ENCODE results near the gene ROBO4. TPM values are rescaled to one million over a fixed set of nuclear protein-coding genes. Genes with fewer than 3 reads are reported as not detected.

Gene ROBO4
- total RNA-seq, 1 donor from 2014 or later, result 0.85 TPM

DNA sequence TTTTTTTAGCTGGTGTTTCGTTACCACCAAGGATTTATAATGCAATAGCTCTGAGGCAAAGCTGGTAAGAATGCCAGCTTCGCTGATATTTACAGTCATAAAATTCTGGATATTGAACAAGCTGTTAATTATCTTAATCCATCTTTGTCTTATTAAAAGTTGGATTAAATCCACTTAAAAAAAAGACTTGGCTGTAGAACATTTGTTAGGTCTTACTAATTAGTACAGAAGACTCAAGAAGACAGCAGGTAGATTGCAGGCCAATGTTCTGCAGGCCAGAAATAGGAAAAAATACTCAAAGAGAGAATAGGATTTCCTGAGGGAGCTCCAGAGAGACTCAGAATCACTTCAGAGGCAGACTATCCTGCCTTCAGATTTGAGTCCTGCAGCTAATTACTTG is 7.5 kb downstream of the ROBO4 start:
- DNase-seq (ENCODE audit: low read depth), result no peak

GRCh38 chr11:124889191-124890091 is 8.2 kb downstream of the ROBO4 start:
- no peak for DNase-seq (ENCODE audit: low read depth)

DNA sequence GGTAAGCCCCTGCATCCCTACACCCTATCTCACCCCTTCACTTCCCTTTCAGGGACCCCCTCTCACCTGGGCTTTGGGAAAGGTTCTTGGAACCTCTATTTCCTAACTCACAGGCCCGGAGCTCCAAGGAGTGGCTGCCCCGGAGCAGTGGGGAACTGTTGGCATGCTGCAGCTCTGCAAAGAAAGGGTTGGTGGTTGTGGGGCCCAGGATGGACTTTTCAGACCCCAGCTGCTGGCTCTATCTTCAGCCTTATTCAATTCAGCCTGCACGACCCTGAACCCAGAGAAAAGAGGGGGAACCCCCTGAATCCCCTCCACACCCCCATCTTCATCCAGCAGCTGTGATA is 10.0 kb downstream of the ROBO4 start:
- DNase-seq (ENCODE audit: low read depth), result no peak

DNA sequence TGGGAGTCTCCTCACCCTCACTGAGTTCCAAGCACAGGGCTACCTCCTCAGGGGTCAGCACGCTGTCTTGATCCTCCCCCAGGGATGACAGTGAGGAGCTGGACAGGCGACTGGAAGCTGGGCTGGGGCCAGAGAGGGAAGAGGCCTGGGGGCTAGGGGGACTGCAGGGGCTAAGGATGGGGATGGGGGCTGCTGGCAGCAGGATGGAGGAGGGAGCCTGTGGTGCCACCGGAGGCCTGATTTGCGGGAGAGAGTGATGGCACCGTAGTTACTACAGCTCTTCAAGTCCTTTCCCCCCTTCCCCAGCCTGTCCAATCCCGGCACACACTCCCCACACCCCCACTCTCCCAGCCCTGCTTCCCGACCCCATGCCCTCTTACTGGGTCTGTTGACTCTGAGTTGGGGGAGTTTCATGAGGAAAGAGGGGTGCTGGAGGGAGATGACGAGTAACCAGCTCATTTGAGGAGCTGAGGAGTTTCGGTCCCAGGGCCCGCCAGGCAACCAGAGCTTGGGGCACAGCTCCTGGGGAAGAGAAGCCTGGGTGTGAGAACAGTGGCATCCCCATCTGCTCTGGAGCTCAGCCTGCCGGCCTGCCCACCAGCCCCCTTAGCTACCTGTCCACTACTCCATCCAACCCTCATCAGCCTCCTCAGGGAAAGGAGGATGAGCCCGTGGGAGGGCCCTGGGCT is 10.5 kb downstream of the ROBO4 start:
- DNase-seq (ENCODE audit: low read depth), result no peak

DNA sequence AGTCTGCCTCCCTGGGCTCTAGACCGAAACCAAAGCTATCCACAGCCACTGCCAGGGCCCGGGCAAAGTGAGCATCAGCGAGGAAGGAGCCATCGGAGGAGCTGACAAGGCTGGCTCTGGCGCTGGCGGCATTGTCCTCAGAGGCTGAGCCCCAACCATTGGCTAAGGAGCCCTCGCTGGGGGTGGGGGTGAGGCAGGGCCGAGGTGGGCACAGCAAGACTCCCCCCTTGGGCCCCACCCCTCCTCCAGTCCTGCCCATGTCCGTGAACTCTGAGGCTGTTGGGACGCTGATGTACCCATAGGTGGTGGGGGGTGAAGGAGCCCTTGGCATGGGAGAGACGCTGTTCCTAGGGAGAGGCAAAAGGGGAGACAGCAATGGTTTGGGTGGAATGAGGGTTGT is 11.2 kb downstream of the ROBO4 start:
- no peak for DNase-seq (ENCODE audit: low read depth)

DNA sequence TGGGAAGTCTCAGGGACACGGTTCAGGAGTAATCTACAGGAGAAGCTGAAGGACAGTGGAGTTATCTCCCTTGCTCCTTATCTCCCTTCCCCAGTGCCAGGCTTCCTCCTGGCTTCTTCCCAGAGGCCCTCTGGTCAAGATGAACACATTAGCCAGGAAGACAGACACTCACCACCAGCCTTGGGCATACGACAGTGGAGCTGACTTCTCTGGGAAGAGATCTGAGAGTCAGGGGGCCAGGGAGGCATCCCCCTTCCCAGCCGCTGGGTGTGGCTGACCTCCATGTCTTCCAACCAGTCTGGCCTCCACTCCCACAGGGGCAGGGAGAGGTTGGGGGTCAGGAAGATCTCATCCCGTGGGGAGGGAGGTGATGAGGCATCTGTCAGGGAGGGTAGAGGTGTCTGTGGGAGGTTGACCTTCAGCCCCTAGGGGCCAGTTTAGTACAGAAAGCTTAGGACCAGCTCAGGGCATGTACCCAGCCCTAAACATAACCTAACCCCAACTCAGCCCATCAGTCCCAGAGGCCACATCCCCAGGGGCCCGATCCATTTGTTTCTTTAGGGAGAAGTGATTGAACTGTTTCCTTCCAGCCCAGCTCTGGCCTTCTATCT is 12.7 kb downstream of the ROBO4 start:
- no peak for DNase-seq (ENCODE audit: low read depth)

- DNase-seq (ENCODE audit: low read depth), result no peak
Observed at GRCh38 chr11:124884340-124884739, 13.3 kb downstream of the ROBO4 start.

- DNase-seq (ENCODE audit: low read depth), result no peak
Observed at GRCh38 chr11:124882339-124883071, 15.2 kb downstream of the ROBO4 start.

DNA sequence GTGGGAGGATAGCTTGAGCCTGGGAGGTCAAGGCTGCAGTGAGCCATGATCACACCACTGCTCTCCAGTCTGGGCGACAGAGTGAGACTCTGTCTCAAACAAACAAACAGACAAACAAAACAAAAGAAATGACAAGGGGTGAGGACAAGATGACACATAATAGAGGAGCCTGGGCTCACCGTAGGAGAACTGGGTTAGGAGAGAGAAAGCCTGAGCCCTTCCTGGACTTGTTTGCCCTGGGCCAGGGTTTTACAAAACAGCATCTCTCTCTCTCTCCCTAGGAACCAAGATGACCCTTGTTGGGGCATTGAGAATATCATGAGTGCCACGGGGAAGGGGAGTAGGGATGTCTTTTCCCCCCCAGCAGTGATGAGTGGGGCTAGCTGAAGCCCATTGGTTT is 16.7 kb downstream of the ROBO4 start:
- no peak for DNase-seq (ENCODE audit: low read depth)

- DNase-seq (ENCODE audit: low read depth), result no peak
Observed at GRCh38 chr11:124880290-124880611, 17.4 kb downstream of the ROBO4 start.

DNA sequence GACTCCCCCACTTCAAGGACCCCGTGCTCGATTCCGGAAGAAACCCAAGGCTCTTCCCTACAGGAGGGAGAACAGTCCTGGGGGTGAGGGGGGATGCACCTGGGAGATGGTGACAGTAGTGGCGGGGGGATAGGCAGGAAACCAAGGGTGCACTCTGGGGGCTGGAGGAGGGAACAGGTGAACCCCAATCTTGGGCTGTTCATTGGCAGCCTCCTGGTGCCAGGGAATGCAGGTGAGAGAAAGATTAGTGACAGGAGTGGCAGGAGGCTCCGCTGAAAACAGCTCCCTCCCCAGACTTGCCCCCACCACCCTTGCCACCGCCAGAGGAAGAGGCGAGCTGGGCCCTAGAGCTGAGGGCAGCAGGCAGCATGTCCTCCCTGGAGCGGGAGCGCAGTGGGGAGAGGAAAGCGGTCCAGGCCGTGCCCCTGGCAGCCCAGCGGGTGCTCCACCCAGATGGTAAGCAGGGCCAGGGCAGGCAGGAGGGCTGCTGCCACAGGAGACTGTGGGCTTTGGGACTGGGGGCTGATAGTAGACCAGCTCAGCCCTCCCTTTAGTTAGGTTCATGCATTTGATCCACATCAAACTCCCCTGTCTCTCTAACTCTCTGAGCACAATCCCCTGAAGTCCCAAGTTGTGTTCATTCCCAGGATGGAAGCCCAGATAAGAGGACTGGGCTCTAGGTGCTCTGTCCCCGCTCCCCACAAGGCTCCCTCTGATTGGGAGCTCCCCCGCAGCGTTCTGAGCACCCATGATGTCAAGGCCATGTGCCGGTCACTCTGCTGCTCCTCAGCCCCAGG is 18.0 kb downstream of the ROBO4 start:
- no peak for DNase-seq (ENCODE audit: low read depth)

GRCh38 chr11:124878759-124879492 is 18.7 kb downstream of the ROBO4 start:
- DNase-seq (ENCODE audit: low read depth), result no peak

DNA sequence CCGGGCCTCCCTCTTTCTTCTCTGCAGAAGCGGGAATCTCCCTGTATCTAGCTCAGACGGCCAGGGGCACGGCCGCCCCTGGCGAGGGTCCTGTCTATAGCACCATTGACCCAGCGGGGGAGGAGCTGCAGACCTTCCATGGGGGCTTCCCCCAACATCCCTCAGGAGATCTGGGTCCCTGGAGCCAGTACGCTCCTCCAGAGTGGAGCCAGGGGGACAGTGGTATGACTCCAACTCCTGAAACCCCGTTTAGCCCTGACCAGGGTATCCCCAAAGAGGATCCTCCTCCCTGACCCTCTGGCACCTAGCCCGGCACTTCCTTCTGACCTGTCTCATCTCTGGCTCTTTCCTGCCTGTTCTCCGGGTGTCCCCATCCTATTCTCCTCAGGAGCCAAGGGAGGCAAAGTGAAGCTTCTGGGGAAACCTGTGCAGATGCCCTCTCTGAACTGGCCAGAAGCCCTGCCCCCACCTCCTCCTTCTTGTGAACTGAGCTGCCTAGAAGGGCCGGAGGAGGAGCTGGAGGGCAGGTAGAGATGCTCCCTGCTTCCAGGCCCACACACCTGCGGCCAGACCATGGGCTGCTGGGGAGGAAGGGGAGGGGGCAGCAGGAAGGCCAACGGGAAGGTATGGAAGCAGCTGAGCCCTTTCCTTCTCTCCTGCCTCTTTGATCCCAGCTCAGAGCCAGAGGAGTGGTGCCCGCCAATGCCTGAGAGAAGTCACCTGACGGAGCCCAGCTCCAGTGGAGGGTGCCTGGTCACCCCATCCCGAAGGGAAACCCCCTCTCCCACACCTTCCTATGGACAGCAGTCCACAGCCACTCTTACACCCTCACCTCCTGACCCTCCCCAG is 19.5 kb downstream of the ROBO4 start:
- no peak for DNase-seq (ENCODE audit: low read depth)

GRCh38 chr11:124877631-124877909 is 20.1 kb downstream of the ROBO4 start:
- no peak for DNase-seq (ENCODE audit: low read depth)

DNA sequence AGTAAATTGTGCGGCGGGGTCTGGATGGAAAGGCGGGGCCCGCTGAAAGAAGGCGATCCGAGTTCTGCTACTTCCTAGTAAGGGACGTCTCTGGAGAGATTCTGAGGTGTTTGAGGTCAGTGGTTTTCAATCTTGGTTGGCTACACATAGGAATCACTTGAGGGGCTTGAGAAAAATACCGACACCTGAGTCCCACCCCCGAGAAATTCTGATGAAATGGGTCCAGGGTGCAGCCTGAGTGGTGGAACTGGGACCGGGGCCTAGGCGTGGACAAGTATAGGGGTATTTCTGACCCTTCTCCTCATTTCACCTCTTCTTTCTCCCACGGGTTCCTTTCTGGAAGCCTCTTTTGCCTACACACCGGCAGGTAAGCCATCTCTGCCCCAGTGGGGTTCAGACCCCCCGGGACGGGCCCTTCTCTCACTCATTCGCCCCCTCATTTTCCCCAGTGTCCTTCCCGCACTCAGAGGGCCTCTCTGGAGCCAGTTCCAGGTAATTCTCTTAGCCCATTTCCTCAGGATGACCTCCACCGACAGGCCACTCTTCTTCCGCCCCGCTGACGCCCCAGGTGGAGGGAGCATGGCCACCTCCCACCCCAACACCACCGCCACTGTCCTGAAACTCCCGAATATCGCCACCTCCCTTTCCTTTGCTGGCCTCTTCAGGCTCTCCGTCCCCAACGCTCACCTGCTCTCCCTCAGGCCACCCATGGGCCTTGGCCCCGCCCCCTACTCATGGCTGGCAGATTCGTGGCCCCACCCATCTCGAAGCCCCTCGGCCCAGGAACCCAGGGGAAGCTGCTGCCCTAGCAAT is 20.6 kb downstream of the ROBO4 start:
- no peak for DNase-seq (ENCODE audit: low read depth)

DNA sequence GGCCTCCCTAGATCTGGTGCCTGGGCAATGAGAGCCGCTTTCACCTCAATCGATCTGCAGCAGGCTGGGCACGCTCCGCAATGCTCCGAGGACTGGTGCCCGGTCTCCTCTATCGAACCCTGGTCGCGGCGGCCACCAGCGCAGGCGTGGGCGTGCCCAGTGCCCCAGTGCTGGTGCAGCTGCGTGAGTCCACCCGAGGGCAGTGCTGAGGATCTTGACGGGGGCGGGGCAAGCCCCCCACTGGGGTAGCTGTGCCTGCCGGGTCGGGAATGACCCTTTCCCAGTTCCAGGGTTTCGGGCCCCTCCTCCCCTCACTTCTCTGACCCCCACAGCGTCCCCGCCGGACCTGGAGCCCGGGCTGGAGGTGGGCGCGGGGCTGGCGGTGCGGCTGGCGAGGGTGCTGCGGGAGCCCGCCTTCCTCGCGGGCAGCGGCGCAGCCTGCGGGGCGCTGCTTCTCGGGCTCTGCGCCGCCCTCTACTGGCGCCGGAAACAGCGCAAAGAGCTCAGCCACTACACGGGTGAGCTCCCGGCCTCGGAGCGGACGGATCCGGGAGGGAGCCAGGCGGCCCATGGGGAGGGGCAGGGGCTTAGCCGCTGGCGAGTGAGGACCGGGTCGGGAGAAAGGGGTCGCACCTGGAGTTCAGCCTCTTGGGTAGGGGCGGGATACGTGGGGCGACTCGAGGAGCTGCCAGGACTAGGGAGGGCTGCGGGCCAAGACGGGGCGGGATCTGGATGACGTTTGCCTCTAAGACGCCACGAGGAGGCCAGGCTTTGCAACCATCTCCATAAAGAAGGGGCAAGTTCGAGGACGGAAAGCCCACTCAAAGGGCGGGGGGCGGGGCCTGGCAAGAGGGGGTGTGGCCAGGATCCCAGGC is 21.5 kb downstream of the ROBO4 start:
- peak; percentile 84 for DNase-seq (ENCODE audit: low read depth)

GRCh38 chr11:124875401-124875800 is 22.3 kb downstream of the ROBO4 start:
- no peak for DNase-seq (ENCODE audit: low read depth)

GRCh38 chr11:124874571-124875255 is 23.0 kb downstream of the ROBO4 start:
- no peak for DNase-seq (ENCODE audit: low read depth)

Data from renal cortical epithelial cell (primary cell).